ENCODE results near the gene GH2.

GH2 gene

GRCh38 chr17:63832014-63832413 is 49.7 kb downstream of the GH2 start:
- no peak for TF ChIP-seq CTCF (IDR thresholded peaks at IDR 0.05)
- TF ChIP-seq ZFX (IDR thresholded peaks at IDR 0.05; ENCODE audit: borderline replicate concordance) = no peak
- H3K27ac ChIP-seq = peak overlapping the region; percentile 58

DNA sequence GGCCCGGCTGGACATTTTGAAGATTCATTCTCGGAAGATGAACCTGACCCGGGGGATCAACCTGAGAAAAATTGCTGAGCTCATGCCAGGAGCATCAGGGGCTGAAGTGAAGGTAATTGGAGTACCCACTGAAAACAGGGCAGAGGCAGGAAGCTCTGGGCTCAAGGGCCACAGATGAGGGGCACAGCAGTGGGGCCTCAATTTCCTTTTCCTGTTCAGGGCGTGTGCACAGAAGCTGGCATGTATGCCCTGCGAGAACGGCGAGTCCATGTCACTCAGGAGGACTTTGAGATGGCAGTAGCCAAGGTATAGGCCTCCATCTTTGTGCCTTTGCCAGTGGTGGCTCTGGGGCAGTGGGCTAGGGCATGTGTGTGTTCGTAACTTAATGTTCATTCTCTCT is 50.2 kb downstream of the GH2 start:
- TF ChIP-seq CTCF (IDR thresholded peaks at IDR 0.05) (no peak), ZFX (IDR thresholded peaks at IDR 0.05; ENCODE audit: borderline replicate concordance) (no peak)
- peak overlapping the region; percentile 58 for H3K27ac ChIP-seq

- no peak for TF ChIP-seq CTCF (IDR thresholded peaks at IDR 0.05)
- TF ChIP-seq ZFX (IDR thresholded peaks at IDR 0.05; ENCODE audit: borderline replicate concordance) = no peak
- peak overlapping the region; percentile 58 for H3K27ac ChIP-seq
Measured at GRCh38 chr17:63830904-63831491, 50.7 kb downstream of the GH2 start.

GRCh38 chr17:63830278-63830677 is 51.5 kb downstream of the GH2 start:
- TF ChIP-seq ZFX (IDR thresholded peaks at IDR 0.05; ENCODE audit: borderline replicate concordance) (no peak), CTCF (IDR thresholded peaks at IDR 0.05) (no peak)
- H3K27ac ChIP-seq = peak overlapping the region; percentile 89; the same call in 1 of the 2 replicates
